ENCODE measurements around the gene STX10.
A peak's percentile ranks its signal among the peaks of the same experiment; 100 is the strongest.

Gene STX10

DNA sequence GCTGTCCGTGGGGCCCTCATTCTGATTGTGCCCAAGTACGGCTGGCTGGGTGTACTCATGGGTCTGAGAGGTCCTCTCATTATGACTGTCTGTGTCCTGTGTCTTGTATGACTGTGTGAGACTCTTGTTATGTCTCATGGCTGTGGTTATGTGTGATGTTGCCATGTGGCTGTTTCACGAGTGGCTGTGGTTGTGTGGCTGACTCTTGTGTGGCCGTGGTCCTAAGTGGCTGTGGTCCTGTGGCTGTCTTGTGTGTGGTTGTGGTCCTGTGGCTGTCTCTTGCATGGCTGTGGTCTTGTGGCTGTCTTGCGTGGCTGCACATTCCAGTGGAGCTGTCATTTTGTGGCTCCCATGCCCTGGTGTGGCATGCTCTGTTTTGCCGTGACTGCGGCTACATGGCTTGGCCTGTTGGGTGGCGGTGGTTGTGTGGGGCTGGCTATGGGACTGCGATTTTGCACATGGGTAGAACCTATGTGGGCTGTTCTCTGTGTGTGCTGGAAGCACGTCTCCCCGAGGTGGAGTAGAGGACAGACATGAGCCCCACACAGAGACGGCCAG lies 50.1 kb downstream of the STX10 start:
- DNase-seq (ENCODE audit: low spot score) = no peak

GRCh38 chr19:13099073-13099999 lies 50.8 kb downstream of the STX10 start:
- DNase-seq (ENCODE audit: low spot score) = no peak

- no peak for DNase-seq (ENCODE audit: low spot score)
These were observed 51.7 kb downstream of the STX10 start for GRCh38 chr19:13098277-13099072.

GRCh38 chr19:13097463-13098258 lies 52.5 kb downstream of the STX10 start:
- no peak for DNase-seq (ENCODE audit: low spot score)

- DNase-seq (ENCODE audit: low spot score) = no peak
These were observed 53.1 kb downstream of the STX10 start for GRCh38 chr19:13097033-13097462.

DNA sequence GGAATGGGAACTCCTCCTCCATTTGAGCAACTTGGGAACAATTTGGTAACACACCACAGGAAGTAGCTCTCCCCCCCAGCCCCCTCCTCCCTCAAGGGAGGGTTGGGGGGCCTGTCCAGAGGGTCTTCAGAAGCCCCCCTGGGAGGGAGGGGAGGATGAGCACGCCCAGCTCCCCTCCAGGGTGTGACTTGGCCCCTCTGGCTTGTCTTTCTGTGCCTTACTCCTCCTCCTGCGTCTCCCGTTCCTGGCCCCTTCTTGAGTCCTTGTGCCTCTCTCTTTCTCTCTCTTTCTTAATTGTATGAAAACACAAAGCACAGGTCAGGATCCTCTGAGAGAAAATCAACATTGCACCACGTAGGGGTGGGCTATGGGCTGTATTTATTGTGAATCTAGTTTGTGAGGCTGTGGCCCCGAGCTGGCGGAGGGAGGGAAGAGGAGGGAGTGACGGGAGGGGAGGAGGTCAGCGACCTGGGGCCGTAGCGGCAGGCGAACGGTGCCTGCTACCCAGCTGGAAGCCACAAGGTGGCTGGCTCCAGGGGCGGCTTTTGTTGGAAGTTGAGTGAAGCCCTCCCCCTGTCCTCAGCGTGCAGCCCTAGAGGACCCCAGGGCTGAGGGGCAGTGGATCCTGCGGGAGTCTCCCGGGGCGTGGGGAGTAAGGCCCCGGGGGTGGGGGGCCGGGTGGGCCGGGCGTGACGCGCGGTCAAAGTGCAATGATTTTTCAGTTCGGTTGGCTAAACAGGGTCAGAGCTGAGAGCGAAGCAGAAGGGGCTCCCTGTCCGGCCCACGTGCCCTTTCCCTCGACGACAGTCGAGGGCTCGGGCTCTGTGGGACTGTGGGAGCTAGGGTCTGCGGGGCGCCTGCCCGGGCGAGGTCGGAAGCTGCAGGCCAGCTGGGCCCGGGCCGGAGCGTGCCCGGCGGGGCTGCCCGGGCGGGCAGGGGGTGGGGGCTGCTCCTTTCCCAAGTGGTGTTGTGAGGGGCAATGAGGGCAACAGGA lies 53.9 kb downstream of the STX10 start:
- peak; percentile 45 for DNase-seq (ENCODE audit: low spot score)

GRCh38 chr19:13095393-13095784 lies 54.8 kb downstream of the STX10 start:
- peak; percentile 59 for DNase-seq (ENCODE audit: low spot score)

DNA sequence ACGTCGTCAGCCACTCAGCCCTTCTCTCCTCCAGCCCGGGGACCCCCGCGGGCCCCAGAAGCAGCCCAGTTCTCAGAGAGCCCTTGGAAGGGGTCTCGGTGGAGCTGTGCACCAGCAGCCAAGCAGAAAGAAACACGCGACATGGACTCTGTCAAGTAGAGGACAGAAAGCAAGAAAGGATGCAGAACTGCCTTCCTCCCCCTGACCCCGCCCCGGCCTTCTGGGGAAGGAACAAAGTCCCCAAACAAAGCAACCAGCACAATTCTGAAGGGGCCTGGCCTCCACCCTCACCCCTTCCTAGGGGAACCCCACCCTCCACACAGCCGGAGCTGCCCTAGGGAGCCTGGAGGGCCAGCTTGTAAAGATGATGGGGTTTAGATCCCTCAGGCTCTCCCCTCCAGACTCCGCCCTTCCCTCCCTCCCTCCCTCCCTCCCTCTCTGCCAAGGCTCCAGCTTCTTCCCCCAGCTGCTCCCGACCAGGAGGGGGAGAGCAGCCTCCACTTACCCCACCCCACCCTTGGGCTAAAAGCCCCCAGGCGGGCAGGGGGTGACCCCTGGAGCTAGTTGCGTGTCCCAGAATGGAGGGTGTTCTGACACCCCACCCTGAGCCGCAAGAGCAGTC lies 55.3 kb downstream of the STX10 start:
- peak; percentile 43 for DNase-seq (ENCODE audit: low spot score)

- DNase-seq (ENCODE audit: low spot score) = no peak
These were observed 56.1 kb downstream of the STX10 start for GRCh38 chr19:13094106-13094504.

All from cerebellar cortex (tissue), 1 donor.